ENCODE measurements around the gene NHSL2.
"Not testable (repeated sequence)": the region's sequence is repeated elsewhere in the genome, so short reads cannot be mapped to it uniquely, and the experiment has no call there.

Gene NHSL2

GRCh38 chrX:72133851-72134546, 223.4 kb downstream of the NHSL2 start:
- no peak for DNase-seq

GRCh38 chrX:72137846-72138495, 227.3 kb downstream of the NHSL2 start:
- no peak for DNase-seq

- no peak for DNase-seq
These were observed 228.9 kb downstream of the NHSL2 start for GRCh38 chrX:72139538-72139937.

- no peak for DNase-seq
These were observed 230.8 kb downstream of the NHSL2 start for GRCh38 chrX:72141372-72142004.

GRCh38 chrX:72142094-72142793, 231.6 kb downstream of the NHSL2 start:
- DNase-seq, result no peak

- no peak for DNase-seq
These were observed 232.4 kb downstream of the NHSL2 start for GRCh38 chrX:72142794-72143608.

- no peak for DNase-seq
These were observed 232.9 kb downstream of the NHSL2 start for GRCh38 chrX:72143609-72143907.

- DNase-seq, result no peak
These were observed 234.5 kb downstream of the NHSL2 start for GRCh38 chrX:72145181-72145580.

GRCh38 chrX:72146527-72146926, 235.9 kb downstream of the NHSL2 start:
- no peak for DNase-seq

- DNase-seq, result no peak
These were observed 248.1 kb downstream of the NHSL2 start for GRCh38 chrX:72158773-72159172.

- DNase-seq, result no peak
These were observed 249.1 kb downstream of the NHSL2 start for GRCh38 chrX:72159769-72160168.

- DNase-seq, result no peak
These were observed 254.9 kb downstream of the NHSL2 start for GRCh38 chrX:72165551-72165950.

- no peak for DNase-seq
These were observed 258.5 kb downstream of the NHSL2 start for GRCh38 chrX:72169008-72169728.

GRCh38 chrX:72176289-72176688, 265.6 kb downstream of the NHSL2 start:
- DNase-seq, result not testable (repeated sequence)

GRCh38 chrX:72176981-72177380, 266.3 kb downstream of the NHSL2 start:
- DNase-seq, result no peak

- no peak for DNase-seq
These were observed 269.9 kb downstream of the NHSL2 start for GRCh38 chrX:72180539-72180938.

GRCh38 chrX:72181178-72182125, 270.8 kb downstream of the NHSL2 start, which contains the start of gene PIN4:
Gene PIN4, plus strand, starts transcription at chrX:72181757. Its CDS starts 29 bp downstream, at chrX:72181786.
- peak; percentile 82 for DNase-seq

- no peak for DNase-seq
These were observed 272.3 kb downstream of the NHSL2 start for GRCh38 chrX:72182924-72183323.

- no peak for DNase-seq
These were observed 291.3 kb downstream of the NHSL2 start for GRCh38 chrX:72201836-72202536.

Data from activated CD8-positive, alpha-beta memory T cell treated with anti-CD3 and anti-CD28 coated beads, Interleukin-2, amount 50 U/mL, for 48 hours (primary cell).